MM.1S (cell line): ENCODE data around the gene SAE1.
A peak's percentile ranks its signal among the peaks of the same experiment; 100 is the strongest.

Experiments used
- DNase-seq: peaks from one replicate; pipeline ENCODE4 v3.0.0-alpha.2; 2015
- H2AFZ ChIP-seq: fragments of 300-600 bp; sonication (generic); 2 replicates; pipeline ENCODE4 v1.6.0; 2016; ENCODE audit warnings: antibody characterized with exemption, low read length
- H3F3A ChIP-seq: fragments of 300-600 bp; sonication (generic); 2 replicates; pipeline ENCODE4 v1.6.1; 2016; ENCODE audit warnings: mild to moderate bottlenecking, antibody characterized with exemption, low read length, moderate library complexity, mixed read lengths; ENCODE audit not compliant: insufficient read depth
- H3K27ac ChIP-seq: fragments of 300-600 bp; sonication (generic); 2 replicates; pipeline ENCODE4 v1.5.1; 2016; ENCODE audit warnings: mild to moderate bottlenecking, low read length
- H3K27me3 ChIP-seq: fragments of 300-600 bp; sonication (generic); replicated peaks from 2 replicates; pipeline ENCODE4 v1.6.0; 2016; ENCODE audit warnings: low read length; ENCODE audit not compliant: insufficient read depth
- H3K36me3 ChIP-seq: fragments of 300-600 bp; sonication (generic); replicated peaks from 2 replicates; pipeline ENCODE4 v1.6.1; 2016; ENCODE audit warnings: mild to moderate bottlenecking, low read length, mixed read lengths; ENCODE audit not compliant: insufficient read depth
- H3K4me1 ChIP-seq: fragments of 300-600 bp; sonication (generic); 2 replicates; pipeline ENCODE4 v1.6.1; 2016; ENCODE audit warnings: low read length, mixed read lengths
- H3K4me2 ChIP-seq: fragments of 300-600 bp; sonication (generic); 2 replicates; pipeline ENCODE4 v1.6.0; 2016; ENCODE audit warnings: low read depth, low read length
- H3K4me3 ChIP-seq: fragments of 300-600 bp; sonication (generic); 2 replicates; pipeline ENCODE4 v1.5.1; 2016; ENCODE audit warnings: low read length, mixed read lengths
- H3K79me2 ChIP-seq: fragments of 300-600 bp; sonication (generic); 2 replicates; pipeline ENCODE4 v1.6.1; 2016; ENCODE audit warnings: mixed run types, low read length, mixed read lengths
- H3K9ac ChIP-seq: fragments of 300-600 bp; sonication (generic); 2 replicates; pipeline ENCODE4 v1.6.1; 2016; ENCODE audit warnings: low read length, mixed read lengths
- H3K9me2 ChIP-seq: fragments of 300-600 bp; sonication (generic); replicated peaks from 2 replicates; pipeline ENCODE4 v1.6.1; 2016; ENCODE audit warnings: mild to moderate bottlenecking, low read length, mixed read lengths; ENCODE audit not compliant: insufficient read depth
- H3K9me3 ChIP-seq: fragments of 300-600 bp; sonication (generic); replicated peaks from 2 replicates; pipeline ENCODE4 v1.6.1; 2016; ENCODE audit warnings: mild to moderate bottlenecking, low read length, mixed read lengths; ENCODE audit not compliant: insufficient read depth
- H4K20me1 ChIP-seq: fragments of 300-600 bp; sonication (generic); 2 replicates; pipeline ENCODE4 v1.6.1; 2016; ENCODE audit warnings: mild to moderate bottlenecking, low read length, moderate library complexity, mixed read lengths; ENCODE audit not compliant: insufficient read depth
- CTCF ChIP-seq: fragments of 300-600 bp; sonication (generic); IDR thresholded peaks from 2 replicates; pipeline ENCODE4 v1.5.1; 2016; ENCODE audit warnings: antibody characterized with exemption, low read length, mixed read lengths
- EZH2 ChIP-seq: fragments of 300-600 bp; sonication (generic); optimal IDR thresholded peaks from 2 replicates; pipeline ENCODE3; 2017; ENCODE audit warnings: low read depth, mild to moderate bottlenecking, antibody characterized with exemption, low read length, mixed read lengths
- EZH2phosphoT487 ChIP-seq: fragments of 300-600 bp; sonication (generic); IDR thresholded peaks from 2 replicates; pipeline ENCODE4 v1.6.1; 2018; ENCODE audit warnings: antibody characterized with exemption, low read length

Gene SAE1

GRCh38 chr19:47130120-47130588, 481 bp upstream of the SAE1 start:
- H3K9ac ChIP-seq, result no peak overlapping the region
- H3K9me3 ChIP-seq, result no peaks in the 10 kb centered on the region
- TF ChIP-seq CTCF (no peak), EZH2phosphoT487 (no peak), EZH2 (no peak)
- H3F3A ChIP-seq, result no peaks in the 10 kb centered on the region
- H3K4me2 ChIP-seq, result peak overlapping the region; percentile 35; the same call in 1 of the 2 replicates
- H3K79me2 ChIP-seq, result peaks cover 45% of the 10 kb centered on the region
- no peak overlapping the region for H3K4me3 ChIP-seq
- peak overlapping the region; percentile 47 for H2AFZ ChIP-seq
- no peak overlapping the region for H3K27ac ChIP-seq
- no peaks in the 10 kb centered on the region for H3K27me3 ChIP-seq
- H3K9me2 ChIP-seq, result no peaks in the 10 kb centered on the region
- H4K20me1 ChIP-seq, result peaks cover 10% of the 10 kb centered on the region
- peaks cover 10% of the 10 kb centered on the region; the same call in 1 of the 2 replicates for H3K4me1 ChIP-seq
- DNase-seq, result no peak
- no peaks in the 10 kb centered on the region for H3K36me3 ChIP-seq

GRCh38 chr19:47132194-47132852, 1.7 kb downstream of the SAE1 start:
- Histone ChIP-seq H3K27ac (no peak overlapping the region), H3K79me2 (peaks cover 67% of the 10 kb centered on the region), H3K36me3 (no peaks in the 10 kb centered on the region), H4K20me1 (peaks cover 18% of the 10 kb centered on the region), H3K4me1 (peaks cover 10% of the 10 kb centered on the region; the same call in 1 of the 2 replicates), H3K9me3 (no peaks in the 10 kb centered on the region), H2AFZ (no peak overlapping the region), H3K4me2 (peak overlapping the region; percentile 62; the same call in 1 of the 2 replicates), H3F3A (no peaks in the 10 kb centered on the region), H3K9ac (peak overlapping the region; percentile 96; the same call in 1 of the 2 replicates), H3K27me3 (no peaks in the 10 kb centered on the region), H3K4me3 (peak overlapping the region; percentile 95), H3K9me2 (no peaks in the 10 kb centered on the region)
- TF ChIP-seq EZH2phosphoT487 (no peak), CTCF (no peak), EZH2 (no peak)
- no peak for DNase-seq

- H3K27ac ChIP-seq, result no peak overlapping the region
- H3K9me2 ChIP-seq, result no peaks in the 10 kb centered on the region
- H3K27me3 ChIP-seq, result no peaks in the 10 kb centered on the region
- no peak for TF ChIP-seq CTCF
- TF ChIP-seq EZH2, result no peak
- no peak for TF ChIP-seq EZH2phosphoT487
- no peak overlapping the region for H3K4me3 ChIP-seq
- H3K9me3 ChIP-seq, result no peaks in the 10 kb centered on the region
- no peak for DNase-seq
- no peaks in the 10 kb centered on the region for H3F3A ChIP-seq
- H3K79me2 ChIP-seq, result peaks cover 74% of the 10 kb centered on the region
- H2AFZ ChIP-seq, result no peak overlapping the region
- H3K4me2 ChIP-seq, result peak overlapping the region; percentile 62; the same call in 1 of the 2 replicates
- peaks cover 18% of the 10 kb centered on the region for H4K20me1 ChIP-seq
- H3K36me3 ChIP-seq, result no peaks in the 10 kb centered on the region
- no peak overlapping the region for H3K9ac ChIP-seq
- H3K4me1 ChIP-seq, result peaks cover 10% of the 10 kb centered on the region; the same call in 1 of the 2 replicates
Measured at GRCh38 chr19:47133021-47133471, 2.4 kb downstream of the SAE1 start.
